ENCODE results near the gene SETBP1.
A peak's percentile ranks its signal among the peaks of the same experiment; 100 is the strongest.

SETBP1 gene

GRCh38 chr18:45054636-45055035, 373.9 kb downstream of the SETBP1 start:
- no peak for DNase-seq

DNA sequence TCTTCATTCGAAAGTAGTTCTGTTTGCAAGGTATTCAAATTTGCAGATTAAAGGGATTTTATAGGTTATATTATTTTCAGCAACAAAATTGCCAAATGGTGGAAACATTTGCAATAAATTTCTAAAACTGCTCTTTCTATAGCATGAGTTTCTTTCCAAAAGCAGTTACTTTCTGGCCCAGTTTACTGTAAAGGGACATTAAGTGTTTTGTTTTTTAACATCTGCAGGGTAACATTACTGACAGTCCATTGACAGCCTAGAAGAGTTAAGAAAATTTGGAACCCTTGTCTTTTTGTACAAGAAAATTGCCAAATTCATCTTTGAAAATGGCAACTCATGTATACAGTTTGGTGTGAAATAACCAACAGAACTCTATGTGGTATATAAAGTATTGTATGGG, 375.1 kb downstream of the SETBP1 start:
- DNase-seq: no peak

GRCh38 chr18:45056926-45057325, 376.2 kb downstream of the SETBP1 start:
- DNase-seq: no peak

DNA sequence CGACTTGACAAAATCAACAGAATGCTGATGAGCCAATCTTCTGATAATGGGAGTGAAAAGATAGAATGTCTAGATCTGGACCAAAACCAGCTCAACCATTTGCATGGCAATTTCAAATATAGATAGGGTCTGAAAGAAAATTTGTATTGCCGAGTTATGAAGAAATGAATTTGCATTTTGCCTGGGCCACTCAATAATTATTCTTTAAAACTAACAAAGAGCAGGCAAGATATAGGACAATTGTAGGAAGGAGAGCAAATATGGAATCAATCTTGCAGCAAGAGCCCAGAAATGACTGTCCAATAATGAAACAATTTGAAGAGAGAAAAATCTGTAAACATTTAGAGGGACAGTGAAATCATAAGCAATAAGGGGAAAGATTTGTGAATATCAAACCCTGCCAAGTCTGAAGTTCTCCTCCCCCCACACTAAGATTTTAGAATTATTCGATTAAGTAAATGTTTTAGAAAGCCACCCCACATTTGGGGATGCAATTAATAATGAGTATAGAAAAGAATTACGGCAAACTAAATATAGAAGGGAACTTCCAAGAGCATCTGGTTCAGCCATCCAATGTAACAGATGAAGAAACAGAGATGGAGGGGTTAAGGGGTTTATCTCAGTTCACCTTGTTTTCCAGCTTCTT, 377.4 kb downstream of the SETBP1 start:
- no peak for DNase-seq

- DNase-seq: peak; percentile 35
Observed at GRCh38 chr18:45059695-45060094, 379.0 kb downstream of the SETBP1 start.

DNA sequence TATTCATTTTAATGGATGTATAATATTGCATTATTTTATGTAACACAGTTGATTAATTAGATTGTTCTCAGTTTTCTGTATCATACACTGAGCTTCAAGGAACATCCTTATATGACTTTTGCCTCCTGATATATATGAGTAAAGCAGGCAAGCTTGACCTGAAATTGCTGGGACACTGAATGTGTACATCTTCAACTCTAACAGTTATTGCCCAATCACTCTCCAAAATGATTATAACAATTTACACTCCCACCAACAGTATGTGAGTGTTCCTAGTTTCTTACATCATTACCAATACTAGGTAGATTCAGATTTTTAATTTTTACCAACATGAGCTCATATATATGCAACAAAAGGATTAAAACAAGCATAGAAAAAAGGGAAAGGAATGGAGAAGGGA, 379.4 kb downstream of the SETBP1 start:
- no peak for DNase-seq

GRCh38 chr18:45061359-45061758, 380.7 kb downstream of the SETBP1 start:
- no peak for DNase-seq

- no peak for DNase-seq
Observed at GRCh38 chr18:45063246-45064038, 382.8 kb downstream of the SETBP1 start.

DNA sequence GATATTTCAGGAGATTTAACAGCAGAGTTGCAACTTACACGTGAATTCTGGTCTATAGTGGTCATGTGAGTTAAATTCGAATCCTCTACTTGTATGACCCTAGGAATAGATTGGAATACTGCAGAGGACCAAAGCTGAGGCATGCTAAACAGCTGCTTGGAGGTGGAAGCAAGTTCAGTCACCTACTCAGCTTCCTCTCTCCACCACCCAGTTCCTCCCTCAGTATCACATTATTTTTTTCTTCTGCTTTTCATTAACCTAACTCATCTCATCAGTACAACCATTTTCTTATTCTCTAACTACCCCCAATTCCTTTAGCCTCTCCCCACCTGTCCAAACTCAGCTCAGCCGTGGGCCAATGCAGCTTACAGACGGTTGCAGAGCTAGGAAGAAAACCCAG, 385.5 kb downstream of the SETBP1 start:
- peak; percentile 64 for DNase-seq

DNA sequence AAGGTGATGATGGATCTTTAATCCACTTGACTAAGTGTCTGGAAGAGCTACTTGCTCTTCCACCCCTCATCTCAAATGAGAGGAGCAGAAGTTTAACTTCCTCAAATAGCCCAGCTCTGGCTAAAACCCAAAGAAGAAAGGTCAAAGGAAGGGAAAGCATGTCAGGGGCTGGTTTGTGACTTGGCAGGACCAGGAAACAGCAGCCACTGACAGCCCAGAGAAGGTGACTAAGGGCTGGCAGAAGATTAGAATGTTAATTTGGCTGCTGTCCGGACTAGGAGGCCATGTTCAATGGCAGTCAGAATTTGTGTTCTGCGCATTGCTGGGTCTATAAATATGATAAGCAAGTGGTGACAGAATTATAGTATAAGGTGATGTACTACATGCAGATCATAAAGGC, 386.2 kb downstream of the SETBP1 start:
- DNase-seq: peak; percentile 36

DNA sequence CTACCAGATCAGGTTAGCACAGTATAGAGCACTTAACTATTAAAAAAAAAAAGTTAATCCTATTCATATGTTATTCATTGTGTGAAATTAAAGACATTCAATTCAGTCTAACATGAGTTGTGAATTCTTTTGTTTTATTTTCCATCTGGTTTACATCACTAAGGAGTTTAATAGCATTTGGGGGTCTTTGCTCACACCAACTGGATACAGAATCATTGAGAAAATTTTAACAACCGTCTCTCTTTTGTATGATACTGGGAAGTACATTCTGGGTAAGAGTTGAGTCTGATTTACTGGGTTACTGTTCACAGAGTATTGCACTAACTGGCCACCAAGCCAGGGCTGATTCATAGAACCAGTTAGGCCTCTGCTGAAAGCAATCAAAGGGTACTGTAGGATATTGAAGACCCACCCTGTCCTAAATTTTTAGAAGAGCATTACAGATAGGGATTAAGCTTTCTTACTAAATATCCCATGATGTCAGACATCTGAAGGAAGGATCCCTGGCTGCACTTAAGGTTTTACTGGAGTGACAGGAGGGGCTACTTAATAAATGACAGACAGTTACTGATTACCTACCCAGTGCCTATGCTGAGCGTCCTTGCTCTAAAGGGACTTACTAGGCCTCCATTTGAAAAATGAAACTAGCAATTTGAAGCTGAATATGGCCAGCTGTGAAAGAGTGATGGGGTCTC, 387.9 kb downstream of the SETBP1 start:
- DNase-seq: no peak

DNA sequence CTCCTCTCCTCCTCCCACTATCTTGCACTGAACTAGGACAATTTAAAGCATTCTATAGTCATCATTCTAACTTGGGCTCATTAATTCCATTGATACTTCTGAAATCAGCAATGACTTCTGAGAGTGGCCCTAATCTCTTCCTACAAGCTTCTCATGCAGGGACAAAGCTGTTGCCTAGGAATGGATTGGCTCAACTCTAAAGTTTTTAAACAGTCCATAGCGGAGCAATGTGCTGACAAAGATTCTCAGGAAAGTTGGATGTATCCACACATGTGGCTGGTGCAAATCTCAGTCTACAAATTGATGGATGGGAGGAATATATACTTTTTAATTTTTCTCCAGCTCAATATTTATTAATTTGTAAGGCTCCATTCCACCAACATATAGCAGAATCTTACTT, 388.9 kb downstream of the SETBP1 start:
- no peak for DNase-seq

DNA sequence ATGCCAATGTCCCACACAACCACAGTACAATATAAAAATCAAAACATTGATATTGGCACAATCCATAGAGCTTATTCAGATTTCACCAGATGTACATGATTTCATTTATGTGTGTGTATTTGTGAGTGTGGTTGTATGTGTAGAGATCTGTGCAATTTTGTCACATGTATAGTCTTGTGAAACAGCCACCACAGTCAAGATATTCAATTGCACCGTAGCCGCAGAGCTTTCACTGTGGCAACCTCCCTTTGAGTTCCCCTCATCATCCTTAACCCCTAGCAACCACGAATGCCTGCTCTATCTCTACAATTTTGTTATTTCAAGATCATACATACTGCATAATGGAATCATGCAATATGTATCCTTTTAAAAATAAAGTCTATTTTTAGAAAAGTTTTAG, 391.3 kb downstream of the SETBP1 start:
- no peak for DNase-seq

GRCh38 chr18:45073556-45073955, 392.9 kb downstream of the SETBP1 start:
- no peak for DNase-seq

DNA sequence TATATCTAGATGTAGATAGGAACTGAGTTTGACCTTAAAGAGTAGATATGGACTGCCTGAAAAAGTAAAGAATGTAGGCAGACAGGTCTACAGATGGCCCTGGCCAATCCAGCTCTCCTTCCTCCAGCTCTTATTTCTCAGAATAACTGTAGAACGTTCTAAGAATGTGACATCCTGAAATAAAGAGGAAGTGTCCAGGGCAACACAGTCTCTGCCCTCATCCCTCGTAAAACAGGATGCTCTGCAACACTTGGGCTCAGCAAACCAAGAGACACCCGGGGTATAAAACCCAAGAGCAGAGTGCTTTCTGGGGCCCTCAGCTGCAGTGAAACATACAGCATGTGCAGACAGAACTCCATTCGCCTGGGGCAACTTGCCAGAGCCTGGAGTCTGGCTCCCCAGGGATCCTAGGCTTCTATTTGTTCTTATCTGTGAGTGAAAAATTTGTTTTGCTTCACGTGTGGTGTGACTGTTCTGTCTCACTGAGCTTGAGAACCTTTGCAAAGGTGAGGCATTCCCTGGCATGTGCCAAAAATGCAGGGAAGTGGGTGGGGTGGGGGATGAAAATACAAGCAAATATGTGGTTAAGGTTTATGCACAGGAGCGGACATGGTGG, 401.0 kb downstream of the SETBP1 start:
- peak; percentile 19 for DNase-seq

- DNase-seq: no peak
Observed at GRCh38 chr18:45083226-45083855, 402.7 kb downstream of the SETBP1 start.

DNA sequence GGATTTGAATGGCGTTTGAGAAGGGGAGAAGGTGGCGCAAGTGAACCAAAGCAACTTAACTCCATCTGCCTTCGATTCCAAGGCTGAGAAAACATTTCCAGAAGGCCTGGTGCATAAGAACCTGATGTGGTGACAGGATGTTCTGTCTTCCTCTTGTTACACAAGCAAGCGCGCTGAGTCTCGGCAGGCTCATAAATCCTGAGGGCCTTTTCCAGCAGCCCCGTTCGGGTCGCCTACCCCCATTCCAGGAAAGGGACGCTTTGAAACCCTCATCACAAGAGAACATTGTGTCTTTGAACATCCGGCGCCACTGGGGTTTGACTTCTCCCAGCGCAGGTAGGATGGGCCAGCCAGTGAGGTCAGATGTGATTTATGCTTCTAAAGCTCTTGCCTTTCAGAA, 403.5 kb downstream of the SETBP1 start:
- DNase-seq: peak; percentile 64

- no peak for DNase-seq
Observed at GRCh38 chr18:45085916-45086624, 405.4 kb downstream of the SETBP1 start.

DNA sequence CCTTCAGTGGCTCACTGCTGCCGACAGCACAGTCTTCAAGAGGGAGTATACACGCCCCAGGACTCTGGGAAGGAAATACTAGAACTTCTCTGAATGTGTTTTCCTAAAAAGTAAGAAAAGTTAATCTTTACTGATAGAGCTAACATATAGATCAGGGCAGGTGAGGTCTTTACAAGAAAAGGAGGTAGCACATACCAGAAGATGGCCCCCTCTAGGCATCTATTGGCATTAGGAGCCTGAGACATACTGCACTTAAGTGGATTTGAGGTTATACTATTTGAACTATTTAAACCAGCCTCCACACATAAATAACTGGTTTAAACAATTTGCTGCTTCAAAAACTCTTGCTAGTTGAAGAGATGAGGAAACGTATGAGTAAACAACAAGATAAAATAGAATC, 406.1 kb downstream of the SETBP1 start:
- DNase-seq: no peak

GRCh38 chr18:45090526-45091140, 409.9 kb downstream of the SETBP1 start:
- no peak for DNase-seq

GRCh38 chr18:45100321-45101105, 419.8 kb downstream of the SETBP1 start:
- no peak for DNase-seq
